Measurements from ENCODE around the gene HLA-E. TPM values are rescaled to one million over a fixed set of nuclear protein-coding genes. Genes with fewer than 3 reads are reported as not detected.

HLA-E gene
- total and polyA plus RNA-seq, 10 of the 15 experiments (the other 5 are each of a cell fraction or from before 2014, with no cell fraction given): 35.1 to 483 (median 267) TPM

DNA sequence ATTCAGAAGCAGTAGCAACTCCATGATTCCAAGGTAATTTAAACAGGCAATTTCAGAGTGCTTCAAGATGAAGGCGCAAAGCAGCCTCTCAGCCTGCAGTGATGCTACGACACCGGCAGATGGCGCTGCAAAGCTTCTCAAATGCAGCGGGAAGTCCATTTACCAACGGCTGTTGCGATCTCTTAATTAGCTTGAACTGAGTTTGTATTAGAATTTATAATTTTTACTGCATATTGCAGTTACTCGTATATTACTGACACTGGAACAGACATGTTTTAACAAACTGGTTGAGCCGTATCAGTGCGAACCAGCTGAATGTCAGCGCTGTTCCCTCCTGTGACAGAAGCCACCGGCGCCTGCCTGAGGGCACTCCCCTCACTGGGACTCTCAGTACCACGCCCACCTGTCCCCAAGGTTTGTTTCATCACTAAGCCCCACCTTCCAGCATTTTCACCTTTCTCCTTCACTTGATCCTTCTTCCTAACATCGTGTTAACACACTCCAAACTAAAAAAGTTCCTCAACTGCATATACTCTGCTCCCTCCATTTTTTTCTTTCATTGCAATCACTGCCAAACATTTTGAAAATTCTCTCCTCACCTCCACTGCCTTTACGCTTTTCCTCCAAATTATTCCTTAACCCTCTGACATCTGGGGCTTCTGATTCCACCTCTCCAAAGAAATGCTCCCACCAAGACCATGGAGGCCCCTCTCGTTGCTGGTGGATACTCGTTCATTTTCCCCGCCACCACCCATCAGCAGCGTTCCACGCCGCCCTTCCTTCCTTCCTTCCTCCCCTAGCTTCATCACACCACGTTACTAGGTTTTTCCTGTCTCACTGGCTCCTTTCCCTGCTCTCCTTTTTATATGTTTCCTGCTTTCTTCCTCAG, 52.5 kb downstream of the HLA-E start:
- H3K9me3 ChIP-seq (replicated peaks; ENCODE audit: control insufficient read depth, insufficient read depth, low read length): no peaks in the 10 kb centered on the region
- H3K4me1 ChIP-seq (ENCODE audit: control insufficient read depth, insufficient read depth, low read length): peaks cover 7% of the 10 kb centered on the region; the same call in 1 of the 2 replicates
- ChIA-PET CTCF (interaction anchor here (0.6 to 15.6 kb wide), 53 partner anchors 12 to 731 kb away, joined by 3 to 480 read pairs (median 5); partner anchors contain the start of genes ABCF1, ATAT1, DDR1 and DHX16), POLR2A (interaction anchor here (0.7 to 1.2 kb wide), 11 partner anchors 12 to 216 kb away, joined by 3 to 5 read pairs (median 3); no protein-coding TSS in a partner anchor), SMC1A (ENCODE audit: uncharacterized antibody, unreplicated experiment) (interaction anchor here (0.7 to 12.5 kb wide), 33 partner anchors 11 to 546 kb away, joined by 3 to 221 read pairs (median 4); partner anchors contain the start of genes ABCF1, DHX16 and VARS2), RAD21 (ENCODE audit: unreplicated experiment) (interaction anchor here (0.6 to 8.4 kb wide), 24 partner anchors 9 to 546 kb away, joined by 3 to 159 read pairs (median 4); partner anchors contain the start of gene PRR3)
- H3K79me2 ChIP-seq (ENCODE audit: control insufficient read depth, insufficient read depth, low read length): no peaks in the 10 kb centered on the region
- ATAC-seq: peak; percentile 88
- peak overlapping the region; percentile 67 for H2AFZ ChIP-seq (ENCODE audit: control insufficient read depth, low read depth, low read length)
- in situ Hi-C loops (cut with MboI): no loop called here
- H3K9ac ChIP-seq (ENCODE audit: control insufficient read depth, insufficient read depth, low read length): no peak overlapping the region
- H3K27ac ChIP-seq (ENCODE audit: control insufficient read depth, insufficient read depth): no peak overlapping the region
- H3K4me3 ChIP-seq: peak overlapping the region; percentile 60
- intact Hi-C loops (cut with micrococcal nuclease; ENCODE audit: unreplicated experiment): loop anchor here (1.0 to 5.0 kb wide), 5 partner anchors 55 to 545 kb away; partner anchors contain the start of gene DHX16
- H3K36me3 ChIP-seq (ENCODE audit: control insufficient read depth in 2 of 2, insufficient read depth in 2 of 2, low read length in 1 of 2): peaks cover 0 to 1% of the 10 kb centered on the region in 2 experiments; a peak in 1 of 4 replicates
- peak overlapping the region; percentile 80 for H3K4me2 ChIP-seq (ENCODE audit: control insufficient read depth, insufficient read depth)
- BruUV-seq (replicated peaks): no TSS peak
- H3K27me3 ChIP-seq (replicated peaks in 1 of 2; ENCODE audit: control insufficient read depth in 2 of 2, insufficient read depth in 2 of 2, low read length in 1 of 2): no peaks in the 10 kb centered on the region
- FAIRE-seq: peak; percentile 92
- peak; percentile 62 for DNase-seq (ENCODE audit: low read depth, low spot score)
- no peaks in the 10 kb centered on the region for H4K20me1 ChIP-seq (ENCODE audit: control insufficient read depth, insufficient read depth)
- under 1% methylated on average over 23 of the region's 23 CpGs for WGBS (ENCODE audit: insufficient coverage, insufficient replicate concordance, low lambda C conversion rate, missing lambda C conversion rate)
- TF ChIP-seq RFX5 (IDR thresholded peaks at IDR 0.05; ENCODE audit: low read depth, low read length): no peak
- TF ChIP-seq, protein P1, sequence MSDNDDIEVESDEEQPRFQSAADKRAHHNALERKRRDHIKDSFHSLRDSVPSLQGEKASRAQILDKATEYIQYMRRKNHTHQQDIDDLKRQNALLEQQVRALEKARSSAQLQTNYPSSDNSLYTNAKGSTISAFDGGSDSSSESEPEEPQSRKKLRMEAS (IDR thresholded peaks at IDR 0.05; ENCODE audit: low read depth, low read length): 0 out of 2 replicates have a peak, but pooled peaks have one; percentile 34
- no peak for TF ChIP-seq NFYA (IDR thresholded peaks at IDR 0.05; ENCODE audit: borderline replicate concordance, low read depth, low read length)
- TF ChIP-seq CBFB (IDR thresholded peaks at IDR 0.05; ENCODE audit: low read depth): no peak
- TF ChIP-seq FOS (IDR thresholded peaks at IDR 0.05; ENCODE audit: borderline replicate concordance, extremely low read depth, insufficient read length): no peak
- no peak for TF ChIP-seq STAT3 (IDR thresholded peaks at IDR 0.05; ENCODE audit: low read depth, low read length)
- no peak for TF ChIP-seq HDAC6 (IDR thresholded peaks at IDR 0.05; ENCODE audit: unreplicated experiment)
- no peak for TF ChIP-seq ZNF217 (IDR thresholded peaks at IDR 0.05)
- TF ChIP-seq, protein P2, sequence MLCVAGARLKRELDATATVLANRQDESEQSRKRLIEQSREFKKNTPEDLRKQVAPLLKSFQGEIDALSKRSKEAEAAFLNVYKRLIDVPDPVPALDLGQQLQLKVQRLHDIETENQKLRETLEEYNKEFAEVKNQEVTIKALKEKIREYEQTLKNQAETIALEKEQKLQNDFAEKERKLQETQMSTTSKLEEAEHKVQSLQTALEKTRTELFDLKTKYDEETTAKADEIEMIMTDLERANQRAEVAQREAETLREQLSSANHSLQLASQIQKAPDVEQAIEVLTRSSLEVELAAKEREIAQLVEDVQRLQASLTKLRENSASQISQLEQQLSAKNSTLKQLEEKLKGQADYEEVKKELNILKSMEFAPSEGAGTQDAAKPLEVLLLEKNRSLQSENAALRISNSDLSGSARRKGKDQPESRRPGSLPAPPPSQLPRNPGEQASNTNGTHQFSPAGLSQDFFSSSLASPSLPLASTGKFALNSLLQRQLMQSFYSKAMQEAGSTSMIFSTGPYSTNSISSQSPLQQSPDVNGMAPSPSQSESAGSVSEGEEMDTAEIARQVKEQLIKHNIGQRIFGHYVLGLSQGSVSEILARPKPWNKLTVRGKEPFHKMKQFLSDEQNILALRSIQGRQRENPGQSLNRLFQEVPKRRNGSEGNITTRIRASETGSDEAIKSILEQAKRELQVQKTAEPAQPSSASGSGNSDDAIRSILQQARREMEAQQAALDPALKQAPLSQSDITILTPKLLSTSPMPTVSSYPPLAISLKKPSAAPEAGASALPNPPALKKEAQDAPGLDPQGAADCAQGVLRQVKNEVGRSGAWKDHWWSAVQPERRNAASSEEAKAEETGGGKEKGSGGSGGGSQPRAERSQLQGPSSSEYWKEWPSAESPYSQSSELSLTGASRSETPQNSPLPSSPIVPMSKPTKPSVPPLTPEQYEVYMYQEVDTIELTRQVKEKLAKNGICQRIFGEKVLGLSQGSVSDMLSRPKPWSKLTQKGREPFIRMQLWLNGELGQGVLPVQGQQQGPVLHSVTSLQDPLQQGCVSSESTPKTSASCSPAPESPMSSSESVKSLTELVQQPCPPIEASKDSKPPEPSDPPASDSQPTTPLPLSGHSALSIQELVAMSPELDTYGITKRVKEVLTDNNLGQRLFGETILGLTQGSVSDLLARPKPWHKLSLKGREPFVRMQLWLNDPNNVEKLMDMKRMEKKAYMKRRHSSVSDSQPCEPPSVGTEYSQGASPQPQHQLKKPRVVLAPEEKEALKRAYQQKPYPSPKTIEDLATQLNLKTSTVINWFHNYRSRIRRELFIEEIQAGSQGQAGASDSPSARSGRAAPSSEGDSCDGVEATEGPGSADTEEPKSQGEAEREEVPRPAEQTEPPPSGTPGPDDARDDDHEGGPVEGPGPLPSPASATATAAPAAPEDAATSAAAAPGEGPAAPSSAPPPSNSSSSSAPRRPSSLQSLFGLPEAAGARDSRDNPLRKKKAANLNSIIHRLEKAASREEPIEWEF (IDR thresholded peaks at IDR 0.05; ENCODE audit: insufficient replicate concordance, low read depth, low read length): no peak
- TF ChIP-seq, protein P3, sequence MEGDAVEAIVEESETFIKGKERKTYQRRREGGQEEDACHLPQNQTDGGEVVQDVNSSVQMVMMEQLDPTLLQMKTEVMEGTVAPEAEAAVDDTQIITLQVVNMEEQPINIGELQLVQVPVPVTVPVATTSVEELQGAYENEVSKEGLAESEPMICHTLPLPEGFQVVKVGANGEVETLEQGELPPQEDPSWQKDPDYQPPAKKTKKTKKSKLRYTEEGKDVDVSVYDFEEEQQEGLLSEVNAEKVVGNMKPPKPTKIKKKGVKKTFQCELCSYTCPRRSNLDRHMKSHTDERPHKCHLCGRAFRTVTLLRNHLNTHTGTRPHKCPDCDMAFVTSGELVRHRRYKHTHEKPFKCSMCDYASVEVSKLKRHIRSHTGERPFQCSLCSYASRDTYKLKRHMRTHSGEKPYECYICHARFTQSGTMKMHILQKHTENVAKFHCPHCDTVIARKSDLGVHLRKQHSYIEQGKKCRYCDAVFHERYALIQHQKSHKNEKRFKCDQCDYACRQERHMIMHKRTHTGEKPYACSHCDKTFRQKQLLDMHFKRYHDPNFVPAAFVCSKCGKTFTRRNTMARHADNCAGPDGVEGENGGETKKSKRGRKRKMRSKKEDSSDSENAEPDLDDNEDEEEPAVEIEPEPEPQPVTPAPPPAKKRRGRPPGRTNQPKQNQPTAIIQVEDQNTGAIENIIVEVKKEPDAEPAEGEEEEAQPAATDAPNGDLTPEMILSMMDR (IDR thresholded peaks at IDR 0.05 in 2 of 3, conservative IDR thresholded peaks at IDR 0.05 in 1 of 3; ENCODE audit: control insufficient read depth in 2 of 3, extremely low read depth in 1 of 3, insufficient read depth in 1 of 3, low read depth in 3 of 3, low read length in 3 of 3): peak; percentile 94 to 99 (median 96)
- TF ChIP-seq BMI1 (IDR thresholded peaks at IDR 0.05; ENCODE audit: borderline replicate concordance): 0 out of 2 replicates have a peak, but pooled peaks have one; percentile 16
- TF ChIP-seq GATAD2B (conservative IDR thresholded peaks at IDR 0.05; ENCODE audit: low read depth): no peak
- TF ChIP-seq YBX1 (IDR thresholded peaks at IDR 0.05): no peak
- TF ChIP-seq MEF2A (IDR thresholded peaks at IDR 0.05; ENCODE audit: insufficient read depth, low read depth, low read length): no peak
- peak; percentile 53; the same call in 1 of the 2 replicates for TF ChIP-seq FOXM1 (IDR thresholded peaks at IDR 0.05; ENCODE audit: low read depth, low read length)

All from GM12878 (cell line).